Osteoblast (primary cell): ENCODE measurements around the gene LY86. TPM values are rescaled to one million over a fixed set of nuclear protein-coding genes. Genes with fewer than 3 reads are reported as not detected.

Experiments used
- DNase-seq: peaks from one replicate; pipeline ENCODE4 v3.0.0; 2011; ENCODE audit warnings: low spot score, mixed read lengths; ENCODE audit not compliant: insufficient read length; ENCODE audit errors: missing footprints
- H2AFZ ChIP-seq: 2 replicates; pipeline ENCODE4 v1.6.0; 2011; ENCODE audit warnings: mild to moderate bottlenecking, low read length
- H3K27ac ChIP-seq: 2 replicates; pipeline ENCODE4 v1.5.1; 2011; ENCODE audit warnings: mild to moderate bottlenecking, low read depth, low read length, moderate library complexity
- H3K27me3 ChIP-seq: 2 replicates; pipeline ENCODE4 v1.6.0; 2012; ENCODE audit warnings: mild to moderate bottlenecking, control low read depth, inconsistent platforms, low read length, moderate library complexity; ENCODE audit not compliant: insufficient read depth
- H3K36me3 ChIP-seq: 2 replicates; pipeline ENCODE4 v1.5.1; 2011; ENCODE audit warnings: mild to moderate bottlenecking, low read length, control low read depth, moderate library complexity; ENCODE audit not compliant: insufficient read depth
- H3K4me1 ChIP-seq: 2 replicates; pipeline ENCODE4 v1.5.1; 2011; ENCODE audit warnings: mild to moderate bottlenecking, low read length, control low read depth, moderate library complexity; ENCODE audit not compliant: insufficient read depth
- H3K4me2 ChIP-seq: 2 replicates; pipeline ENCODE4 v1.6.0; 2011; ENCODE audit warnings: mild to moderate bottlenecking, low read length; ENCODE audit not compliant: insufficient read depth
- H3K4me3 ChIP-seq: fragments of 200-600 bp; sonication (generic); 3 replicates; pipeline ENCODE4 v1.5.1; 2012; ENCODE audit warnings: mild to moderate bottlenecking, low read length, inconsistent platforms; ENCODE audit not compliant: insufficient read depth
- H3K79me2 ChIP-seq: 2 replicates; pipeline ENCODE4 v1.6.0; 2012; ENCODE audit warnings: mild to moderate bottlenecking, low read length, control low read depth, inconsistent platforms; ENCODE audit not compliant: insufficient read depth
- H3K9me3 ChIP-seq: 2 replicates; pipeline ENCODE4 v1.5.1; 2011; ENCODE audit warnings: low read depth, low read length, control low read depth
- H4K20me1 ChIP-seq: 2 replicates; pipeline ENCODE4 v1.6.0; 2012; ENCODE audit warnings: mild to moderate bottlenecking, low read length, control low read depth; ENCODE audit not compliant: insufficient read depth
- total RNA-seq: library from RNA; depleted of rRNA; stranded (reverse); fragments of >200 nt; gene quantifications from 2 replicates; pipeline ENCODE4 v1.2.3, GENCODE V29; 2012
- TF ChIP-seq, protein P1 (sequence below): IDR thresholded peaks from 2 replicates; pipeline ENCODE4 v1.5.1; 2011; ENCODE audit warnings: mild to moderate bottlenecking, low read depth, low read length, moderate library complexity; ENCODE audit errors: extremely low read depth

The LY86 gene
- total RNA-seq, 1 donor, result not detected

DNA sequence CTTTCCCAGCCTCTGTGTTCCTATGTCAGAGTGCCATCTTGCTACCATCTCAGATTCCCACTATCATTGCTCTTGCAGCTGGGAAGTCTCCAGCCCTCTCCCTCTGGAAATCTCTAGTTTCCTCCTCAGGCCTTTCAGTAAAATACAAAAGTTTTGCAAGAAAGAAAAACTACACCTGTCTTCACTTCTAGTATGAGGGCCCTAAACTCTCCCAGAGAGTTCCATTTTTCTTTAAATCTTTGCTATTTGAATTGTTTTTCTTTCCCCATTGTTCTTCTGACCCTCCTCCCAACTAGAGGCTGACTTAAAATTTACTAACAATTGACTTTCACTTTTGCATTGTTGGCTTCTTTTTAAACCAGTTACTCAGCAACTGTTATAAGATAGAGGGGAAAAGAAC lies 62.8 kb downstream of the LY86 start:
- Histone ChIP-seq H4K20me1 (no peaks in the 10 kb centered on the region), H3K27ac (no peak overlapping the region), H3K36me3 (no peaks in the 10 kb centered on the region), H3K79me2 (no peaks in the 10 kb centered on the region), H2AFZ (no peak overlapping the region), H3K4me1 (no peaks in the 10 kb centered on the region), H3K27me3 (no peaks in the 10 kb centered on the region), H3K4me3 (no peak overlapping the region), H3K9me3 (no peaks in the 10 kb centered on the region), H3K4me2 (no peak overlapping the region)
- TF ChIP-seq, protein P1, sequence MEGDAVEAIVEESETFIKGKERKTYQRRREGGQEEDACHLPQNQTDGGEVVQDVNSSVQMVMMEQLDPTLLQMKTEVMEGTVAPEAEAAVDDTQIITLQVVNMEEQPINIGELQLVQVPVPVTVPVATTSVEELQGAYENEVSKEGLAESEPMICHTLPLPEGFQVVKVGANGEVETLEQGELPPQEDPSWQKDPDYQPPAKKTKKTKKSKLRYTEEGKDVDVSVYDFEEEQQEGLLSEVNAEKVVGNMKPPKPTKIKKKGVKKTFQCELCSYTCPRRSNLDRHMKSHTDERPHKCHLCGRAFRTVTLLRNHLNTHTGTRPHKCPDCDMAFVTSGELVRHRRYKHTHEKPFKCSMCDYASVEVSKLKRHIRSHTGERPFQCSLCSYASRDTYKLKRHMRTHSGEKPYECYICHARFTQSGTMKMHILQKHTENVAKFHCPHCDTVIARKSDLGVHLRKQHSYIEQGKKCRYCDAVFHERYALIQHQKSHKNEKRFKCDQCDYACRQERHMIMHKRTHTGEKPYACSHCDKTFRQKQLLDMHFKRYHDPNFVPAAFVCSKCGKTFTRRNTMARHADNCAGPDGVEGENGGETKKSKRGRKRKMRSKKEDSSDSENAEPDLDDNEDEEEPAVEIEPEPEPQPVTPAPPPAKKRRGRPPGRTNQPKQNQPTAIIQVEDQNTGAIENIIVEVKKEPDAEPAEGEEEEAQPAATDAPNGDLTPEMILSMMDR, result no peak
- DNase-seq, result no peak

DNA sequence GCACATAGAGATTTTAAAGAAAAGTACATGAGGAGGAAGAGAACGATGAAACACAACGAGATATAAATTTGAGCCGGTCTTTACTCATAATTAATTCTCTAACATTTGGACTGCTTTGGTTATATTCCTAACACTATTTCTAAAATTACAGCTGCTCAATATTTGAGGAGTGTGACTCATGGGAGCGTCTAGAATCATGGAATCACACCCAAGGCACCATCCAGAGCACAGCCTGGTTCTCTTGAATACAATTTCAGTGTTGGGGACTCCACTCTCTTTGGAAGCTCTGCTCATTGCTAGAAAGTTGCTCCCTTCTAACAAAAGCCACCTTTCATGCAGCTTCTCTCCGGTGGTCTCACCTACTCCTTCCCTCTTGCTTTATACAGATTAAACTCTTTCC lies 64.4 kb downstream of the LY86 start:
- Histone ChIP-seq H3K9me3 (no peaks in the 10 kb centered on the region), H3K79me2 (no peaks in the 10 kb centered on the region), H4K20me1 (no peaks in the 10 kb centered on the region), H3K4me2 (no peak overlapping the region), H2AFZ (no peak overlapping the region), H3K4me1 (no peaks in the 10 kb centered on the region), H3K4me3 (no peak overlapping the region), H3K27ac (no peak overlapping the region), H3K36me3 (no peaks in the 10 kb centered on the region), H3K27me3 (no peaks in the 10 kb centered on the region)
- no peak for DNase-seq
- TF ChIP-seq, protein P1, result no peak

DNA sequence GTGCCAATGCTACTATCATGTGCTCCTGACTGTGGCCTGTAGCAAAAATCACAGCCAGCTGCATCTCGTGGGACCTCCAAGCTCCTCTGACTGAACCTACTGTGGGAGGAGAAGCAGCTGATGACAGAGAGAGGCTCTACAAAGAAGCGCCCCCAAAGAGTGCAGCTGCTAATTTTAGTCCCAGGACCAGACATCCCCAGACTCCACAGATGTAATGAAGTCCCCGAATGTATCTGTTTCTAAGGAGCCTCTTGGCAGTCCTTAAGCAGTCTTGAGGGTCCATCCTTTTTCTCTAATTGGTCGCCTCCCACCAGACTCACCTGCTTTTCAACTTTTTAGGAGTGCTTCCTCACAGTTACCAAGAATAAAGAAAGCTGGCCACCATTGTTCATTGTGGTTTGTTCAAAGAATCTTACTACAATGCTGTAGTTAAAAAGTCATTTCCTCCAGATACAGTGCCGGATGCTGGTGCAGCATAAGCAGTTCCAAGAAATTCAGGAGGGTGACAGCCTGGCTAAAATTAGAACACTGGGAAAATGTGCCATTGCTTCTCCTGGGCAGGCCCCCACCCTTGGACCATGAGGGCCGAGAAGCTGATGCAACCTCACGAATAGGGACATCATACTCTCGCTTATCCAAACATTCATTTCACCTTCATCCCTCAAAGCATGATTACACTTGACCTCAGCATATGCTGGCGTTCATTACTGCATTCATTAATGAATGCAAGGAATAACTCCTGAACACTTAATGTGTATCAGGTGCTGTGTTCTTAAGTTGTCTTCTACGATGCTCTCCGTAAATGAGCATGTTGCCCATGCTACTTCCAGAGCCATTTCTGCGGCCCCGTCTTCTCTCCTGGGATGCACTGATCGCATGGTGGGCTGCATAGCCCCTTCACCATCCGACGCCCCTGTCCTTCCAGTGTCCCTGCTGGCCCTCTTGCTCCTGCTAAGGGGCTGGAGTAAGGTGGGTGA lies 66.4 kb downstream of the LY86 start:
- Histone ChIP-seq H3K79me2 (no peaks in the 10 kb centered on the region), H4K20me1 (no peaks in the 10 kb centered on the region), H3K9me3 (no peaks in the 10 kb centered on the region), H3K36me3 (no peaks in the 10 kb centered on the region), H3K4me3 (no peak overlapping the region), H3K27me3 (no peaks in the 10 kb centered on the region), H3K4me2 (no peak overlapping the region), H3K27ac (no peak overlapping the region), H2AFZ (no peak overlapping the region), H3K4me1 (no peaks in the 10 kb centered on the region)
- no peak for DNase-seq
- TF ChIP-seq, protein P1, result no peak

DNA sequence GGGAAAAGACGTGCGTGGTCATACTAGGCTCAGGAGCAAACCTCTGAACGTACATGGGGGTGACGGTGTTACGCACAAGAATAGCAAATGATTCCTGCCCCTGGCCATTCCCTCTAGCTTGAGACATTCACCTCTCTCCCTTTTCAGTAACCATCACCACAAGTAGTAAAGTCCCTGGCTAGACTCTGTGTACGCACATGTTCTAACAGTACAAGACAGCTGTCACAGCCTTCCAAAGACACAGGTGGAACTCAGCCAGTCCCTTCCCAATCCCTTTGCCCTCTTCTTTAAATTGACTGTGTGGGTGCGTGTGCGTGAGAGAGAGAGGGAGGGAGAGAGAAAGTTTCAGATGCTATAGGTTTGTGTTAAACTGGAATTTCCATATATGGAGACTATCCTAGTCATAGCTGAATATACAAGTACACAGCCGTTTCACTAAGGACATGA lies 67.3 kb downstream of the LY86 start:
- no peaks in the 10 kb centered on the region for H3K27me3 ChIP-seq
- no peak overlapping the region for H2AFZ ChIP-seq
- no peaks in the 10 kb centered on the region for H3K79me2 ChIP-seq
- no peaks in the 10 kb centered on the region for H3K9me3 ChIP-seq
- no peak for DNase-seq
- no peak overlapping the region for H3K4me2 ChIP-seq
- TF ChIP-seq, protein P1, result no peak
- no peak overlapping the region for H3K4me3 ChIP-seq
- H4K20me1 ChIP-seq, result no peaks in the 10 kb centered on the region
- no peaks in the 10 kb centered on the region for H3K4me1 ChIP-seq
- H3K27ac ChIP-seq, result no peak overlapping the region
- no peaks in the 10 kb centered on the region for H3K36me3 ChIP-seq
